Measurements from ENCODE around the gene METTL24. TPM values are rescaled to one million over a fixed set of nuclear protein-coding genes. Genes with fewer than 3 reads are reported as not detected.
"Not testable (repeated sequence)": the region's sequence is repeated elsewhere in the genome, so short reads cannot be mapped to it uniquely, and the experiment has no call there.

Gene METTL24
- total RNA-seq, 1 donor from 2014 or later: not detected

- no peak for DNase-seq
- Mint-ChIP-seq H3K4me3 (no peak overlapping the region), H3K27ac (no peak overlapping the region), H3K36me3 (ENCODE audit: low read depth) (no peaks in the 10 kb centered on the region), H3K27me3 (peaks cover 40% of the 10 kb centered on the region), H3K9me3 (no peaks in the 10 kb centered on the region), H3K4me1 (peaks cover 2% of the 10 kb centered on the region)
- intact Hi-C loops (cut with micrococcal nuclease): no loop called here
Measured at GRCh38 chr6:110354153-110354552, 4.0 kb downstream of the METTL24 start.

DNA sequence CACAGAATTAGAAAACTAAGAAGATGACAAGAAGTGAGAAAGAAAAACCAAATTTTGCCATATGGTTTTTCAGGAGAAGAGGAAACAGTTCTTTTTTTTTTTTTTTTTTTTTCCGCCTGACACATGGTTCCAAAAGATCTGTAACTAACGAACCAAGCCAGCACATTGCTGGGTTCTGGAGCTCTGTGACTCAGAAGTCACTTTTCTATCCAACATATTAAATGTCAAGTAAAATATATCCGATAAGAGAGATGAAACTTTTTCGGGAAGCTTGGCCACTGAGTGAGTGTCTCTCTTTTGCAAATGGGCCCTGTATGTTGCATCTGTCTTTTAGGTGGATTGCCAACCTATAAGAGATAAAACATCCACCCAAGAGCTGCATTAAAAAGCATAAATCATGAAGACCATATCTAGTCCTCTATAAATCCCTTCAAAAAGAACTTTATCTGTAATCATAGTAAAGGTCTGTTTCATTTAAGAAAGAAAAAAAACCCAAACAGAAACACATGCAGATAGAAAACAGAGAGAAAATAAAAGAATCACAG lies 4.6 kb downstream of the METTL24 start:
- intact Hi-C loops (cut with micrococcal nuclease): no loop called here
- Mint-ChIP-seq H3K27me3 (peaks cover 33% of the 10 kb centered on the region), H3K4me3 (no peak overlapping the region)

DNA sequence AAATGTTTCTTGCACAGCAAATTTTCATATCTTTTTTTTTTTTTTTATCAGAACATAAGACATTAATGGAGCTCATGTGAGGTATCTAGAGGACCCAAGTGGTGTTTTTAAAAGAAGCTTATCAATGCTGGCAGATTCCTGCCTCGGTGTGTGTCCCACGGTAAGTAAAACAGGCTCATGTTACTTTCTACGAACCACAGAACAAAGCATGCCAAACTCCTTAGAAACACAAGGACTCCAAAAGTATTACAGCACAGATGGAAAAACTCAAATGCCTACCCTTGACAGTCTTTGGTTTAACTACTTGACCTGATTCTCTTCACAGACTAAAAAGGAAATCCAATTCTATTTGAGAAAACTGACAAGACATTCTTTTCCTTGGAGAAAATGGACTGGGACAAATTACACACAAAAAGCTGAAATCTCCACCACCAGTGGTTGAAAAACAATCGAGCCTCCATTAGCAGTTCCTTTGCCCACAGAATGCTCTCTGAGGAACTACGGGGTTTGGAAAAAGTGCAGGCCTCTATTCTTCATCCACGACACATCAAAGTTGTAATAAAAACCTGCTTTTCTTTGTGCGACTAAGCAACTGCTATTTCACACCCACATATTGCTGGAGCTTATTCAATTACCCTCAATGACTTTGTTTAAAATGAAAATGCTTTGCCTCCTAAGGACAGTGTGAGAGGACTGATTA lies 5.4 kb downstream of the METTL24 start:
- intact Hi-C loops (cut with micrococcal nuclease): no loop called here
- Mint-ChIP-seq H3K27me3 (peaks cover 32% of the 10 kb centered on the region), H3K4me1 (peaks cover 2% of the 10 kb centered on the region), H3K9me3 (no peaks in the 10 kb centered on the region), H3K36me3 (ENCODE audit: low read depth) (no peaks in the 10 kb centered on the region), H3K4me3 (no peak overlapping the region), H3K27ac (no peak overlapping the region)
- DNase-seq: no peak

More for the DNA sequence above, 4.6 kb downstream of the METTL24 start:
- DNase-seq: no peak
- peaks cover 2% of the 10 kb centered on the region for H3K4me1 Mint-ChIP-seq
- no peak overlapping the region for H3K27ac Mint-ChIP-seq
- no peaks in the 10 kb centered on the region for H3K36me3 Mint-ChIP-seq (ENCODE audit: low read depth)
- H3K9me3 Mint-ChIP-seq: no peaks in the 10 kb centered on the region

GRCh38 chr6:110351986-110352385 lies 6.2 kb downstream of the METTL24 start:
- Mint-ChIP-seq H3K36me3 (ENCODE audit: low read depth) (no peaks in the 10 kb centered on the region), H3K9me3 (no peaks in the 10 kb centered on the region)
- intact Hi-C loops (cut with micrococcal nuclease): no loop called here

GRCh38 chr6:110351546-110351945 lies 6.6 kb downstream of the METTL24 start:
- H3K36me3 Mint-ChIP-seq (ENCODE audit: low read depth): no peaks in the 10 kb centered on the region
- H3K4me1 Mint-ChIP-seq: no peaks in the 10 kb centered on the region
- DNase-seq: no peak
- H3K4me3 Mint-ChIP-seq: no peak overlapping the region
- peaks cover 23% of the 10 kb centered on the region for H3K27me3 Mint-ChIP-seq
- no peak overlapping the region for H3K27ac Mint-ChIP-seq
- no peaks in the 10 kb centered on the region for H3K9me3 Mint-ChIP-seq
- intact Hi-C loops (cut with micrococcal nuclease): no loop called here

More at GRCh38 chr6:110351986-110352385, 6.2 kb downstream of the METTL24 start:
- no peak for DNase-seq
- no peak overlapping the region for H3K27ac Mint-ChIP-seq
- peaks cover 25% of the 10 kb centered on the region for H3K27me3 Mint-ChIP-seq
- no peak overlapping the region for H3K4me3 Mint-ChIP-seq
- H3K4me1 Mint-ChIP-seq: no peaks in the 10 kb centered on the region

GRCh38 chr6:110350593-110350992 lies 7.6 kb downstream of the METTL24 start:
- intact Hi-C loops (cut with micrococcal nuclease); H3K4me3 Mint-ChIP-seq; H3K4me1 Mint-ChIP-seq; H3K9me3 Mint-ChIP-seq; H3K27ac Mint-ChIP-seq; DNase-seq; H3K36me3 Mint-ChIP-seq (ENCODE audit: low read depth): not testable (repeated sequence)
- peaks cover 19% of the 10 kb centered on the region for H3K27me3 Mint-ChIP-seq

DNA sequence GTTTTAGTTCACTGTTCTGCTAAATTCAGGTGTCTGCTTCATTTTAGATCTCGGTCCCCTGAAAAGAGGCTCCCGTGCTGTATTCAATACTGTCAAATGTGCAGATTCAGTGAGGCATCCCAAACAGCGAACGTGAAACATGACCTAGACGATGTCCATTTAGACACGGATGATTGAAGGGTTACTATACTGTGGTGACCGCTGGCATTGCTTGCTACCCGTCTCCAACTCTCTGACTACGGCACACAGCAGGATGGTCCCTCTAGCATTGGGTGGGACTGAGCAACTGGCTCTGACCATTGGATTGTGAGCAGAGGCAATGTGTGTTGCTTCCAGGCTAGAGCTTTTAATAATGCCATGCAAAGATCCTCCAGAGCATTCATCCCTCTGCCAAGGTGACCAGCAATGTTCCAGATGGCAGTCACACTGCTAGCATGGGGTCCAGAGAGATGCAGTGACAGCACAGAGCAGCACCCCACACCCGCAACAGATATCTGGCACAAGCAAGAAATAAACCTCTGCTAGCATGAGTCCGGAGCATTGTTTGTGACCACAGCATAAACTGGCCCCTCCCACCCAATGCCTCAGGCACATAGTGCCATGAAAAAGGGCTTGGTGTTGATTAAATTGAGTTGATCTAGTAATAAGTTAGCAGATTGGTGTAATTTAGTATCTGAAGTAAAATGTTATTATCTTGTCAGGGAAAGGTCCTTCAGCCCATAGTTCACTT lies 9.0 kb downstream of the METTL24 start:
- Mint-ChIP-seq H3K36me3 (ENCODE audit: low read depth) (no peaks in the 10 kb centered on the region), H3K27ac (no peak overlapping the region), H3K27me3 (peaks cover 16% of the 10 kb centered on the region), H3K4me1 (no peaks in the 10 kb centered on the region), H3K4me3 (no peak overlapping the region), H3K9me3 (no peaks in the 10 kb centered on the region)
- no peak for DNase-seq
- intact Hi-C loops (cut with micrococcal nuclease): no loop called here

- no peaks in the 10 kb centered on the region for H3K36me3 Mint-ChIP-seq (ENCODE audit: low read depth)
- no peaks in the 10 kb centered on the region for H3K4me1 Mint-ChIP-seq
- no peak for DNase-seq
- H3K9me3 Mint-ChIP-seq: no peaks in the 10 kb centered on the region
- no peak overlapping the region for H3K4me3 Mint-ChIP-seq
- peaks cover 11% of the 10 kb centered on the region for H3K27me3 Mint-ChIP-seq
- no peak overlapping the region for H3K27ac Mint-ChIP-seq
- intact Hi-C loops (cut with micrococcal nuclease): no loop called here
Measured at GRCh38 chr6:110345025-110345424, 13.1 kb downstream of the METTL24 start.

DNA sequence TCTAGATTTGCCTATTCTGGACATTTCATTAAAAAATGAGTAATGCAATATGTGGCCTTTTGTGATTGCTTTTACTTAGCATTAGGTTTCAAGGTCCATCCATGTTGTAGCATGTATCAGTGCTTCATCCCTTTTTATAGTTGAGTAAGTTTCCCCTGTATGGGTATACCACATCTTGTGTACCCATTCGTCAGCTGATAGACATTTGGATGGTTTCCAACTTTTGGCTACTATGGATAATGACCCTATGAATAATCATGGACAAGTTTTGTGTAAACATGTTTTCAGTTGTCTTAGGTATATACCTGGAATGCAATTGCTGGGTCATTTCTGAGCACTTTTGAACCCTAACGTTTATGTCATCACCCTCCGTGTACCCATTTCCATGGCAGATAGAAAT lies 15.4 kb downstream of the METTL24 start:
- H3K27me3 Mint-ChIP-seq: peaks cover 12% of the 10 kb centered on the region
- intact Hi-C loops (cut with micrococcal nuclease): no loop called here
- DNase-seq: no peak
- no peaks in the 10 kb centered on the region for H3K9me3 Mint-ChIP-seq
- H3K4me1 Mint-ChIP-seq: no peaks in the 10 kb centered on the region
- no peak overlapping the region for H3K27ac Mint-ChIP-seq
- H3K4me3 Mint-ChIP-seq: no peak overlapping the region
- no peaks in the 10 kb centered on the region for H3K36me3 Mint-ChIP-seq (ENCODE audit: low read depth)

DNA sequence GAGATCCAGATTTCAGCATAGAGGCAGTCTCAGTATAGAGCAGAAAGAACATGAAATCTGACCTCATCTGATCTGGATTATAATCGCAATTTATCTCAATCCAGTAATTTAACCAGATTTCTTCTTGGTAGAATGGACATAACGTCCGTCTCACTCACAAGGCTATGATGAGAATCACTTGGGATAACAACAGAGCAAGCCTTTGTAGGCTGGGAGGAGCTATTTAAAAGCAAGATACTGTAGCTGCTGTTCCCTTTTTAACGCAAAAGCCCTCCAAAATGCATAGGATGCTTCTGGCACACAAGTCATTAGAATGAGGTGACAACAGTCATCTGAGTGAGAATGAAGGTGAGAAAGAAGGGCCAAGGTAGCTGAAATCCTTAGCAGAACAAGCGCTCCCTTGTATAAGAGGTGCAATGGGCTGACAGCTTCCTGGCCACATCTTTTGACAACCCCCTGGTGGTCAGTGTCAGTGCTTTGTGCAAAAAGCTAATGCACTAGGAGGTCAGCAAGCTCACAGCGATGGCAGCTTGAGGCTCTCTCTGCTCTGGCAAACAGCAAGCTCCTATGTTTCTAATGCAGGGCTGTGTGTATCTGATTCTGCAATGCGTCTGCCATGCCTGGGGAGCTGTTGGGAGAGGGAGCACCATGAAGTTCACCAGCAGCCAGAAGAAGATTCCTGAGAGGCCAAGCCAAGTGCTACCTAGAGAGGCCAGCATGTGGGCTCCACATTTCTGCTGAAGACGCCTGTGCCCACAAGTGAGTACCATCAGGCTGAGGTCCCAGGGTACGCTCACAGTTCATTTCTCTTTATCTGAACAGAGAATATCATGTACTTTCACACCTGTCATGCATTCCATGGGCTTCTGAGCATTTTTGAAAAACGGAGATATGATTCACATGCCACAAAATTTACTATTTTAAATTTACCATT lies 16.2 kb downstream of the METTL24 start:
- Mint-ChIP-seq H3K36me3 (ENCODE audit: low read depth) (no peaks in the 10 kb centered on the region), H3K4me3 (no peak overlapping the region), H3K27me3 (peaks cover 14% of the 10 kb centered on the region), H3K4me1 (no peaks in the 10 kb centered on the region), H3K9me3 (no peaks in the 10 kb centered on the region), H3K27ac (no peak overlapping the region)
- no peak for DNase-seq
- intact Hi-C loops (cut with micrococcal nuclease): no loop called here

GRCh38 chr6:110341067-110341466 lies 17.1 kb downstream of the METTL24 start:
- H3K36me3 Mint-ChIP-seq (ENCODE audit: low read depth): no peaks in the 10 kb centered on the region
- H3K27ac Mint-ChIP-seq: no peak overlapping the region
- H3K27me3 Mint-ChIP-seq: peaks cover 10% of the 10 kb centered on the region
- no peaks in the 10 kb centered on the region for H3K9me3 Mint-ChIP-seq
- intact Hi-C loops (cut with micrococcal nuclease): no loop called here
- no peaks in the 10 kb centered on the region for H3K4me1 Mint-ChIP-seq
- no peak for DNase-seq
- H3K4me3 Mint-ChIP-seq: no peak overlapping the region

DNA sequence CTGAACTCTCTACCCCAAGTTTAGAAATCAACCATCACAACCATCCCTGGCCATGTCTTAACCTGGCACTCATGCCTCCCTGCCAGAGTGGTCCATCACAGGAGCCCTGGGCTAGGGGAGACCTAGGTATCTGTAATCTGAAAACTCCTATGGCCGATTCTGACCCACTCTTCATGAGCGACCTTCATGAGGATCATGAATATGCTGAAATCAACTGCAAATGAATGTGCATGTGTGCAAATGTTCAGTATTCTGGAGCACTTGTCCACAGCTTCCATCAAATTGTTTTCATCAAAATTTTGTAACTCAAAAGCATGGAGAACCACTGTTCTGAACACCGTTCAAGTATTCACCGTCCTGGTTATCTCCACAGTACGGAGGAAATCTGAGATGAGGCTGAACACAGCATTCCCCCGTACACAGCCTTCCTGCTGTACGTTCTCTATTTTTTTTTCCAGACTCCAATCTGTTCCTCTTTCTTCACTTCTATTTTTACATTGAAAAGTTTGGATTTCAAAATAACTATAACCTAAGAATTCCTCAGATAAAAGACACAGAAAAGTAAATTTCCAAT lies 17.7 kb downstream of the METTL24 start:
- Mint-ChIP-seq H3K9me3 (no peaks in the 10 kb centered on the region), H3K4me3 (no peak overlapping the region), H3K4me1 (no peaks in the 10 kb centered on the region), H3K27me3 (peaks cover 7% of the 10 kb centered on the region), H3K36me3 (ENCODE audit: low read depth) (no peaks in the 10 kb centered on the region), H3K27ac (no peak overlapping the region)
- no peak for DNase-seq
- intact Hi-C loops (cut with micrococcal nuclease): no loop called here

DNA sequence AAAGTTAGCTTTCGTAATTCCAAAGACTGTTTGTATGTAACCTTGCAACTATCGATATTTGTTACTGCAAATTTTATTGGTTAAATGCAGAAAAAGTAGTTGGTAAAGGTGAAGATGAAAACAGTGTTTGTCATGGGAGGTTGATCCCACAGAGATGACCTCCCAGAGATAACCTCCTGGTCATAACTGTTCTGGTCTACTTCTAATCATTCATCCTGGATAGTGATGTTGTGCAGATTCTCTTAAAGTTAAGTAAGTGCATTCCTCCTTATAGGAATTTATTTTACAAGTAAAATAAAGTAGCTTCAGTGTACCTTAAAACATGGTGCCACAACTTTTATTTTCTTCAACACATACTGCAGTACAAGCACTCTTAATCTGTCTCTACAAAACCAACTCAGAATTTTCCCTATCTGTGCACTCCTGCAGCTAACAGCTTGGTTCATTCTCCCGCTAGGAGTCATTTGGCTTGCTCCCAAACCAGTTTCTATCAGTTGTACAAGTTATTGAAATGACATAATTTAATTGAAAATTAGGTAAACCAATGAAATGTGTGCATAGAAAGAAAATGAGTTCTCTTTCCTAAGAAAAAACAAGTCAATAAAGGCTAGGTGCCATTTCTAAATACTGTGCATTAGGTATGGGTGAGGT lies 19.2 kb downstream of the METTL24 start:
- no peak overlapping the region for H3K27ac Mint-ChIP-seq

More for the DNA sequence above, 19.2 kb downstream of the METTL24 start:
- intact Hi-C loops (cut with micrococcal nuclease): no loop called here
- Mint-ChIP-seq H3K4me3 (no peak overlapping the region), H3K4me1 (no peaks in the 10 kb centered on the region), H3K9me3 (no peaks in the 10 kb centered on the region), H3K36me3 (ENCODE audit: low read depth) (no peaks in the 10 kb centered on the region), H3K27me3 (peaks cover 9% of the 10 kb centered on the region)
- no peak for DNase-seq
